Activated naive CD8-positive, alpha-beta T cell treated with anti-CD3 and anti-CD28 coated beads, Interleukin-2, amount 10 ng/mL, durations not matched to agents 7 days and 5 days (primary cell): ENCODE measurements around the gene SMG9. TPM values are rescaled to one million over a fixed set of nuclear protein-coding genes. Genes with fewer than 3 reads are reported as not detected.
A peak's percentile ranks its signal among the peaks of the same experiment; 100 is the strongest.
"Not testable (repeated sequence)": the region's sequence is repeated elsewhere in the genome, so short reads cannot be mapped to it uniquely, and the experiment has no call there.

Experiments used
- ATAC-seq: fragments of 150-1000 bp; cut with Tn5 transposase; one replicate; pipeline ENCODE4 v1.10.0; 2021; ENCODE audit warnings: low read depth, moderate library complexity
- POLR2A ChIA-PET: fragments of 350-600 bp; sonication (Branson Sonifier 250); formaldehyde crosslinking; loops from one replicate; lab custom pipeline; 2021; ENCODE audit warnings: antibody characterized with exemption; lab: Charles Lee
- DNase-seq: peaks from one replicate; pipeline ENCODE4 v3.0.0; 2021
- H3K27ac Mint-ChIP-seq: one replicate; pipeline ENCODE4 v1.8.0; 2022; ENCODE audit warnings: mild to moderate bottlenecking, mixed read lengths
- H3K27me3 Mint-ChIP-seq: one replicate; pipeline ENCODE4 v1.8.0; 2022; ENCODE audit warnings: mild to moderate bottlenecking, moderate library complexity, mixed read lengths
- H3K36me3 Mint-ChIP-seq: one replicate; pipeline ENCODE4 v1.8.0; 2021; ENCODE audit warnings: mild to moderate bottlenecking, mixed read lengths
- H3K4me1 Mint-ChIP-seq: one replicate; pipeline ENCODE4 v1.8.0; 2021; ENCODE audit warnings: mixed read lengths
- H3K4me3 Mint-ChIP-seq: one replicate; pipeline ENCODE4 v1.8.0; 2022; ENCODE audit warnings: mild to moderate bottlenecking, moderate library complexity, mixed read lengths
- H3K9me3 Mint-ChIP-seq: one replicate; pipeline ENCODE4 v1.8.0; 2021; ENCODE audit warnings: mixed read lengths
- total RNA-seq, 2 experiments: library from RNA; stranded (reverse); gene quantifications; one replicate each; pipeline ENCODE4 v1.2.3, GENCODE V29; 2021

SMG9 gene
- total RNA-seq, 2 experiments from 2014 or later, result 48.9 to 49.9 TPM

DNA sequence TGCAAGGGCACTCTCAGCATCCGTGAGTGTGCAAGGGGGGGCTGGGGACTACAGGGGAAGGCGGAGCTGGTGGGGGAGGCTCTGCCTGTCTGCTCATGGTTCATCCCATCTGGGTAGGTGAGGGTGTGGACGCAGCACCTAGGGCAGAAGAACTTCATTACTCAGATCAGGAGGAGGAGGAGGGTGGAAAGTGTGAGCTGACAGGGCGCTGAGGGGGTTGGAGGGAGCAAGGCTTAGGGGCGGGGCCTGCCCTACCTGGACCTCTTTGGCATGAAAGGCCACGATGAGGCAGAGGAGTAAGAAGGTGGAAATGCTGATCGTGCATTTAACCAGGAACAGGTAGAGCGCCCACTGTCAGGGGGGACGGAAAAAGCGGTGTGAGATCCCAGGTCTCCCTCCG, 21.5 kb upstream of the SMG9 start:
- Mint-ChIP-seq H3K27me3 (no peaks in the 10 kb centered on the region), H3K4me1 (peaks cover 35% of the 10 kb centered on the region), H3K36me3 (peaks cover 13% of the 10 kb centered on the region), H3K4me3 (peak overlapping the region; percentile 17), H3K27ac (no peak overlapping the region), H3K9me3 (no peaks in the 10 kb centered on the region)
- DNase-seq, result no peak
- POLR2A ChIA-PET, result interaction anchor here (0.7 to 7.1 kb wide), 5 partner anchors 11 to 974 kb away, joined by 3 to 67 read pairs (median 6); partner anchors contain the start of gene SMG9
- no peak for ATAC-seq

DNA sequence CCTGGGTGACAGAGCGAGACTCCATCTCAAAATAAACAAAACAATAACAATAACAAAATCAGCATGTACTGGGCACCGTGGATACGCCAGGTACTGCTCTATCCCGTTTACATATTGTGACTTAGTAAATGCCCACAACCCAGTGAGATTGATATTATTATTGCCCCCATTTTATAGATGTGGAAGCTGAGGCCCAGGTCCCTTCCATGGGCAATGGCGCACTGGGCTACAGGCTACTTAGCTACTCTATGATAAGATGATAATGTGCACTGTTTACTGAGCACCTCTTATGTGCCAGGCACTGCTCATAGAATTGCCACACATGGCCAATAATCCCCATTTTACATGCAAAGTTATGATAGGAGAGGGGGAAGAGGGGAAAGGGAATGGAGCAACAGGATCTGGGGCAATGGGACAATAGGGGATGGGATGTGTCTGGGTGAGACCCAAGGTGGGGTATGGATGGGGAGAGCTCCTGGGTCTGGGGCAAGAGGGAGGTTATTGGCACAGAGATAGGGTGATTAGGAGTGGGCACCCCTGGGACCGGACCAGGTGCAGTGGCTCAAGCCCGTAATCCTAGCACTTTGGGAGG, 20.6 kb upstream of the SMG9 start:
- Mint-ChIP-seq H3K4me3 (no peak overlapping the region), H3K9me3 (no peaks in the 10 kb centered on the region), H3K27me3 (no peaks in the 10 kb centered on the region), H3K36me3 (peaks cover 13% of the 10 kb centered on the region), H3K27ac (no peak overlapping the region), H3K4me1 (peaks cover 31% of the 10 kb centered on the region)
- POLR2A ChIA-PET, result interaction anchor here (1.6 to 7.1 kb wide), 2 partner anchors 10 to 21 kb away, joined by 5 to 67 read pairs; partner anchors contain the start of gene SMG9
- ATAC-seq (no peak), DNase-seq (no peak)

DNA sequence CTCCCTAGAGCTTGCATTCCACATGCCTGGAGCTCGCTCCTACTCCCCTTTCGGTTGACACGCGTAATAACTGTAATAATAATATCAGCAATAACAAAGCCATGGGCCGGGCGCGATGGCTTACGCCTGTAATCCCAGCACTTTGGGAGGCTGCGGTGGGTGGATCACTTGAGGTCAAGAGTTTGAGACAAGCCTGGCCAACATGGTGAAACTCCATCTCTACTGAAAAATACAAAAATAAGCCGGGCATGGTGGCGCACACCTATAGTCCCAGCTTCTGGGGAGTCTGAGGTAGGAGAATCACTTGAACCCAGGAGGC, 20.1 kb upstream of the SMG9 start:
- H3K27ac Mint-ChIP-seq, H3K27me3 Mint-ChIP-seq, H3K4me3 Mint-ChIP-seq, H3K9me3 Mint-ChIP-seq, ATAC-seq, DNase-seq: not testable (repeated sequence)
- POLR2A ChIA-PET, result interaction anchor here (7.1 kb wide), 1 partner anchor 20 kb away, joined by 67 read pairs; the partner anchor contains the start of gene SMG9
- Mint-ChIP-seq H3K4me1 (peaks cover 31% of the 10 kb centered on the region), H3K36me3 (peaks cover 13% of the 10 kb centered on the region)

GRCh38 chr19:43774103-43774939, 19.6 kb upstream of the SMG9 start:
- no peak overlapping the region for H3K4me3 Mint-ChIP-seq
- ATAC-seq, result no peak
- peaks cover 27% of the 10 kb centered on the region for H3K4me1 Mint-ChIP-seq
- H3K9me3 Mint-ChIP-seq, result no peaks in the 10 kb centered on the region
- no peaks in the 10 kb centered on the region for H3K27me3 Mint-ChIP-seq
- DNase-seq, result no peak
- POLR2A ChIA-PET, result interaction anchor here (7.1 kb wide), 1 partner anchor 20 kb away, joined by 67 read pairs; the partner anchor contains the start of gene SMG9
- H3K36me3 Mint-ChIP-seq, result peaks cover 16% of the 10 kb centered on the region
- H3K27ac Mint-ChIP-seq, result no peak overlapping the region

DNA sequence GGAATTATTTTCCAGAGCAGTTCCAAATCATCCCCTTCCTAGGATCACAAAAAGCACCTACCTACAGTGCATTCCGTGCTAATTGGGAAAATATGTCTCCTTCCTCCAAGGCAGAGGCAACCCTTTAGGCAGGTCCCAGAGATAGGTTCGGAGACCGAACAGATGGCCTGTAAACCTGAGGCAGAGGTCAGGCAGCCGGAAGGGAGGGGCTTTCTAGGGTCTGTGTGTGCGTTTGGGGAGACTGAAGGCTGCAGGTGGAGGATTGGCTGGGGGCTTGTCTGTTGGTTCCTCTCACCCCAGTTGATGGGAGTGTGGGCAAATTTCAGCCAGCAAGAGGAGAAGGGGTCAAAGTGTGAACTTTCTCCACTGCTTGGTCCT, 19.0 kb upstream of the SMG9 start:
- Mint-ChIP-seq H3K27ac (no peak overlapping the region), H3K4me1 (peaks cover 27% of the 10 kb centered on the region), H3K27me3 (no peaks in the 10 kb centered on the region), H3K4me3 (no peak overlapping the region), H3K36me3 (peaks cover 22% of the 10 kb centered on the region), H3K9me3 (no peaks in the 10 kb centered on the region)
- no peak for ATAC-seq
- no peak for DNase-seq
- POLR2A ChIA-PET, result no interaction called here

DNA sequence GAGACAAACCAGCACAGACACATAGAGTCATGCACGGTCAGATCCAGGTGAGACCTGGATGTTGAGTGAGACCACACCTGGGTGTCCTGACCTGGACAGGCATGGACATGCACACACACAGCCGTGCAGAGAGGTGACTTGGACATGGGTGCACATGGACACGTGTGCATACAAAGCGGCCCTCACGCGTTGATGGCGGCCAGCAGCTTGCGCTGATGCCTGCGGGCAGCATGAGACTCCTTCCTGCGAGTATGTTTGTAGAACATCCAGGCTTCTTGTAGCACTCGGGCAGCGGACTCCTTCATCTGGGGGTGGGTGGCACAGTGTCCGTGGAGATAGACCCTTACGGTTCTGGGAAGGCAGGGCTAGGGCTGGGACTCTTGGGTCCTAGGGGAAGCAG, 14.5 kb upstream of the SMG9 start:
- peaks cover 21% of the 10 kb centered on the region for H3K4me1 Mint-ChIP-seq
- H3K36me3 Mint-ChIP-seq, result peaks cover 16% of the 10 kb centered on the region
- H3K27ac Mint-ChIP-seq, result no peak overlapping the region
- H3K9me3 Mint-ChIP-seq, result no peaks in the 10 kb centered on the region
- POLR2A ChIA-PET, result interaction anchor here (6.0 to 8.3 kb wide), 2 partner anchors 11 to 15 kb away, joined by 74 to 111 read pairs; partner anchors contain the start of genes KCNN4 and SMG9
- ATAC-seq (no peak), DNase-seq (no peak)
- H3K27me3 Mint-ChIP-seq, result no peaks in the 10 kb centered on the region
- H3K4me3 Mint-ChIP-seq, result no peak overlapping the region

DNA sequence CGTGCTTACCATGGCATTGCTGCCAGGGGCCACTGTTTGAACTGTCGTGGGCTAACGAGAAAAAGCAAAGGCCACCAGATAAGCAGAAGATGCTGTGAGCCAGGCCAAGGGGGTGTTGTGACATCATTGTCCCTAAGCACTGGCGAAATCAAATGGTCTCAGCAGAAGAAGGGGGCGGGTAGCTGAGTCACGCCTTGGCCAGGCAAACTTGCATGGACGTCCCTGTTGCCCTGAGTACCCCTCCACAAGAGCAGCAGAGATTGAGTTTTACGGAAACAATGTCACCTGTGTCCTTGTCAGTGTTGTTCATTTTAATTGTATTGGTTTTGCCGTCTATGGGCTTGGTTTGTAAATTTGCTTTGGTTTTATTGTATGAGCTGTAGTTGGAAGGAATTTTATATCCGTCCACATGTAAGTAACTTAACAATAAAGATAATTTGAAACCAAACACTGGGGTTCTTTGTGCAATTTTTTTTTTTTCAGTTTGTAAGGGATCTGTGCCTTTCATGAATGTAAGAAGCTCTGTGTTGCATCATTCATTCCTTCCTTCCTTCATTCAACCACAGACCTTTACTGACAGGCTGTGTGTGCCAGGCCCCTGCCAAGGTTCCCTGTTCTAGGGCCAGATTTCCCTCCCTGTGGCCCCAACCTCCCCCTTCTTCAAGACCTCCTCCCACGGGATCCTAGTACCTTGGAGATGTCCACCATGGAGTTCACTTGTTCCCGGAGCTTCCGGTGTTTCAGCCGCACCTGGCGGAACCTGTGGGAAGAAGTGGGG, 13.7 kb upstream of the SMG9 start:
- POLR2A ChIA-PET, result interaction anchor here (6.0 to 8.3 kb wide), 2 partner anchors 11 to 14 kb away, joined by 74 to 111 read pairs; partner anchors contain the start of genes KCNN4 and SMG9
- H3K4me1 Mint-ChIP-seq, result peaks cover 23% of the 10 kb centered on the region
- no peak overlapping the region for H3K27ac Mint-ChIP-seq
- H3K4me3 Mint-ChIP-seq, result no peak overlapping the region
- no peaks in the 10 kb centered on the region for H3K9me3 Mint-ChIP-seq
- DNase-seq (no peak), ATAC-seq (no peak)
- H3K36me3 Mint-ChIP-seq, result peaks cover 18% of the 10 kb centered on the region
- no peaks in the 10 kb centered on the region for H3K27me3 Mint-ChIP-seq

DNA sequence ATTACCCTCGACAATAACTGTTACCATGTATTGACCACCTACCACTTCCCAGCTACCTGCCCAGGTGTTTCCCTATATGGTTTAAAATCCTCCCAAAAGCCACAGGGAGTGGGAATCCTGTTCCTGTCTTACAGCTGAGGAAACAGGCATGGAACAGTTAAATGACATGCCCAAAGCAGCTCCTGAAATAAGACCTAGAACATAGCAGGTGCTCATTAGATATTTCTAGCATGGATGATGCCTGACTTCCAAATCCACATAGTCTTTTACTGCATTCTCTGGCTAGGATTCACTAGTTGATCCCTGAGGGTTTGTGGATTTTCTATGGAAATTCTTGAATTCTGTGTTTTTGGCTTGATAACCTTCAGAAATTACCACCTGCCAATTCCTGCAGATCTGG, 13.1 kb upstream of the SMG9 start:
- H3K4me1 Mint-ChIP-seq, result peaks cover 27% of the 10 kb centered on the region
- H3K27ac Mint-ChIP-seq, result peak overlapping the region; percentile 89
- POLR2A ChIA-PET, result interaction anchor here (6.0 to 8.3 kb wide), 2 partner anchors 12 to 13 kb away, joined by 74 to 111 read pairs; partner anchors contain the start of genes KCNN4 and SMG9
- H3K9me3 Mint-ChIP-seq, result no peaks in the 10 kb centered on the region
- H3K36me3 Mint-ChIP-seq, result peaks cover 12% of the 10 kb centered on the region
- DNase-seq (no peak), ATAC-seq (no peak)
- H3K4me3 Mint-ChIP-seq, result no peak overlapping the region
- no peaks in the 10 kb centered on the region for H3K27me3 Mint-ChIP-seq

DNA sequence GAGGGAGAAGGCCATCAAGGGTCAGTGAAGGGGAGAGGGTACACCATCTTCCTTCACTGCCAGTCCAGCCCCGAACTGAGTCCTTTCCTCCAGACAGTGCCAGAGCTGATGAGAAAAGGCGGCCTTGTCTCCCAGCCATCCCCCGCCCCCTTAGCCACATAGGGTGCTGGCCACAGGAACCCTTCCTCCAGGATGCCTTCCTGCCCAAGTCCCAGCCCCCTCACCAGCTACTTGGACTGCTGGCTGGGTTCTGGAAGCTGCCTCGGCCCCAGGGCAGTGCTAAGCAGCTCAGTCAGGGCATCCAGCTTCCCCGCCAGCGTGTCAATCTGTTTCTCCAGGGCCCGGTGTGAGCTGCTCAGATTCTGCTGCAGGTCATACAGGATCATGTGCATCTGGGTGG, 12.6 kb upstream of the SMG9 start:
- POLR2A ChIA-PET, result interaction anchor here (1.6 to 8.3 kb wide), 3 partner anchors 13 to 18 kb away, joined by 4 to 111 read pairs (median 74); partner anchors contain the start of genes KCNN4 and SMG9
- no peak for ATAC-seq
- peak overlapping the region; percentile 89 for H3K27ac Mint-ChIP-seq
- peaks cover 11% of the 10 kb centered on the region for H3K36me3 Mint-ChIP-seq
- DNase-seq, result no peak
- H3K27me3 Mint-ChIP-seq, result no peaks in the 10 kb centered on the region
- peaks cover 29% of the 10 kb centered on the region for H3K4me1 Mint-ChIP-seq
- H3K9me3 Mint-ChIP-seq, result no peaks in the 10 kb centered on the region
- H3K4me3 Mint-ChIP-seq, result no peak overlapping the region

- peaks cover 30% of the 10 kb centered on the region for H3K4me1 Mint-ChIP-seq
- DNase-seq (no peak), ATAC-seq (no peak)
- H3K4me3 Mint-ChIP-seq, result peak overlapping the region; percentile 58
- H3K36me3 Mint-ChIP-seq, result peaks cover 11% of the 10 kb centered on the region
- H3K9me3 Mint-ChIP-seq, result no peaks in the 10 kb centered on the region
- peak overlapping the region; percentile 89 for H3K27ac Mint-ChIP-seq
- H3K27me3 Mint-ChIP-seq, result no peaks in the 10 kb centered on the region
- POLR2A ChIA-PET, result interaction anchor here (1.6 to 8.3 kb wide), 3 partner anchors 12 to 19 kb away, joined by 4 to 111 read pairs (median 74); partner anchors contain the start of genes KCNN4 and SMG9
Measured at GRCh38 chr19:43766755-43767043, 11.9 kb upstream of the SMG9 start.

DNA sequence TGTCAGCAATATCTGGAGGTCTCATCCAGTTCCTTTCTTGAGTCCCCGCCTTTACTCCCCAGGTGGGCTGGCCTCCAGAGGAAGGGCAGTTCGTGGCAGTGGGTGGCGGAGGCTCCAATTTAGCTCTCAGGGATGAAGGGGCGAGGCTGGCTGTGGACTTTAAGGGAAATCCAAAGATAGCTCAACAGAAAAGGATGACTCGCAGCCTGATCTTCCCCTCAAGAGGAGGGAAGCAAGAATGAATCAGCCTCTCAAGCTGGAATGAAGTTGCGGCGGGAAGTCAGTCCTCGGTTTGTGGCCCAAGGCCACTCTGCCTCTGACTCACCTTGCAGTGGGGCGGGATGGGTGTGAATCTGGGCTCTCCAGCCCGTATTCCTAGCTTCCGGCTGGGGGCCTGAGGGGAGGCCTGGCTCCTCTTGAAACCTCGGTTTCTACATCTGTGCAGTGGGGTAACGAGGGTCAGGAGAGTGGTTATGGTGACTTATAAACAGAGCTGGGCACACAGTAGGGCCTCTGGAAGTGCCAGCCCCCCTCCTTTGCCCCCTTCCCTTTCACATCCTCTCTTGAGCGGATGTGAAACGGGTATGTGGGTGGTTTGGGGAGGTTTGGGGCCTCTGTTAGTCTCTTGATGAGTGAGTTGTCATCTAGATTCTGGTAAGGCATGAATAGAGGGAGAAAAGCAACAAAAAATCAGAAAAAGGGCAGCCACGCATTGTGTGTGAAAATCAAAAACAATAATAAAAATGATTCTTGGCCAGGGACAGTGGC, 10.5 kb upstream of the SMG9 start:
- ATAC-seq (peak; percentile 76), DNase-seq (peak; percentile 75)
- Mint-ChIP-seq H3K4me1 (peaks cover 31% of the 10 kb centered on the region), H3K27me3 (no peaks in the 10 kb centered on the region), H3K27ac (peak overlapping the region; percentile 89), H3K9me3 (no peaks in the 10 kb centered on the region), H3K4me3 (peak overlapping the region; percentile 58), H3K36me3 (peaks cover 11% of the 10 kb centered on the region)
- POLR2A ChIA-PET, result interaction anchor here (0.6 to 8.3 kb wide), 6 partner anchors 11 to 1278 kb away, joined by 5 to 111 read pairs (median 5); partner anchors contain the start of genes KCNN4 and SMG9

DNA sequence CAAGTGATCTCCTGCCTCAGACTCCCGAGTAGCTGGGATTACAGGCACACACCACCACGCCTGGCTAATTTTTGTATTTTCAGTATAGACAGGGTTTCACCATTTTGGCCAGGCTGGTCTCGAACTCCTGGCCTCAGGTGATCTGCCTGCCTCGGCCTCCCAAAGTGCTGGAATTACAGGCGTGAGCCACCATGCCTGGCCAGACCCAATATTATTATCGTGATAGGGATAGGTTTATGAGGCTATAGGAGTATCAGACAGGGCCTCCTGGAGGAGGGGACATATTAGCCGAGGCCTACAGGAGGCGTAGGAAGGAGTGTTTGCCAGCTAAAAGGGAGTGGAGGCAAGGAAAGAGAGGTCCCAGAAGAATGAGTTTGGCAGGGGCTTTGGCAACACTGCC, 9.9 kb upstream of the SMG9 start:
- POLR2A ChIA-PET, result interaction anchor here (0.6 to 8.3 kb wide), 5 partner anchors 10 to 1278 kb away, joined by 5 to 111 read pairs (median 5); partner anchors contain the start of genes KCNN4 and SMG9
- peak overlapping the region; percentile 58 for H3K4me3 Mint-ChIP-seq
- H3K4me1 Mint-ChIP-seq, result peaks cover 31% of the 10 kb centered on the region
- DNase-seq, H3K36me3 Mint-ChIP-seq, H3K27me3 Mint-ChIP-seq, H3K9me3 Mint-ChIP-seq, ATAC-seq: not testable (repeated sequence)
- peak overlapping the region; percentile 89 for H3K27ac Mint-ChIP-seq
